Adipocyte (in vitro differentiated cells): ENCODE data around the gene RAMP2.
A peak's percentile ranks its signal among the peaks of the same experiment; 100 is the strongest.

ENCODE experiments used
- DNase-seq: peaks from one replicate; pipeline ENCODE4 v3.0.0-alpha.2; 2015; ENCODE audit warnings: low read depth
- H3K27me3 ChIP-seq: replicated peaks from 2 replicates; pipeline ENCODE4 v1.7.0; 2013; ENCODE audit warnings: mild to moderate bottlenecking, low read length, moderate library complexity; ENCODE audit not compliant: control insufficient read depth, insufficient read depth
- H3K36me3 ChIP-seq: 2 replicates; pipeline ENCODE4 v1.7.0; 2013; ENCODE audit warnings: low read length, mild to moderate bottlenecking, moderate library complexity; ENCODE audit not compliant: control insufficient read depth, insufficient read depth, severe bottlenecking
- H3K4me1 ChIP-seq: 2 replicates; pipeline ENCODE4 v1.7.0; 2013; ENCODE audit warnings: mild to moderate bottlenecking, low read length, moderate library complexity; ENCODE audit not compliant: control insufficient read depth, insufficient read depth
- H3K4me3 ChIP-seq: 2 replicates; pipeline ENCODE4 v1.7.0; 2013; ENCODE audit warnings: mild to moderate bottlenecking, low read length, moderate library complexity
- H3K9ac ChIP-seq: 2 replicates; pipeline ENCODE4 v1.7.0; 2013; ENCODE audit warnings: mild to moderate bottlenecking, low read length, moderate library complexity
- H3K9me3 ChIP-seq: 2 replicates; pipeline ENCODE4 v1.7.0; 2013; ENCODE audit warnings: mild to moderate bottlenecking, low read length, moderate library complexity; ENCODE audit not compliant: control insufficient read depth

Gene RAMP2

DNA sequence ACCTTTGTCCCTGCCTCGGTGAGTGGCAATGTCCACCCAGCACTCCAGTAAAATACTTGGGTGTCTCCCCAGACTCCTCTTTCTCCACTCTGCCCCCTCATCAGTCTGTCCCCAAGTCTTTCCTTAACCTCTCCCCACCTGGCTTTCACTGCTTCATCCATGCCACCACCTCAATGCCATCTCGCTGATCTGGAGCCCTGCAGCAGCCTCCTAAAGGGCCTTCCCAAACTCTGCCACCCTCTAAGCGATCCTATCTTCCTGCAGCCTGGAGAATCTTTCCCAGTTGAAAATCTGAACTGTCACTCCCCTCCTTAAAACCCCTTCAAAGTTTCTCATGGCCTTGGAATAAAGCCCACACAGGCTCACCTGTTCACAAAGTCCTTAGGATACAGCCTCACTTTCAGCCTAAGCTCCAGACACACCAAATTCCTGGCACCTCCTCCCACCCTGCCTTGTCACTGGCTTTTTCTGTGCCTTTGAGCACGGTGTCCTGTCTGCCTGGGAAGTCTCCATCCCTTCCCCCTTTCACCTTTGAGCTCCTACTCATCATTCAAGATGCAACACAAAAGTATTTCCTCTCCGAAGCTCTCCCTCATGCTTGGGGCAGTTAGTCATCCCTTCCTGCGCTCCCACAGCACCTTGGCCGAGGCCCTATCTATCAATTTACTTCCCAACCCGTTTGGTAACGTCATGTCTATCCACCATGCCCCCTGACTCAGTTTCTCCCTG lies 22.2 kb downstream of the RAMP2 start:
- DNase-seq = peak; percentile 22
- H3K4me3 ChIP-seq = peak overlapping the region; percentile 40
- peaks cover 42% of the 10 kb centered on the region for H3K4me1 ChIP-seq
- peaks cover 5% of the 10 kb centered on the region for H3K27me3 ChIP-seq
- H3K36me3 ChIP-seq = peaks cover 16% of the 10 kb centered on the region
- no peak overlapping the region for H3K9ac ChIP-seq
- H3K9me3 ChIP-seq = no peaks in the 10 kb centered on the region

DNA sequence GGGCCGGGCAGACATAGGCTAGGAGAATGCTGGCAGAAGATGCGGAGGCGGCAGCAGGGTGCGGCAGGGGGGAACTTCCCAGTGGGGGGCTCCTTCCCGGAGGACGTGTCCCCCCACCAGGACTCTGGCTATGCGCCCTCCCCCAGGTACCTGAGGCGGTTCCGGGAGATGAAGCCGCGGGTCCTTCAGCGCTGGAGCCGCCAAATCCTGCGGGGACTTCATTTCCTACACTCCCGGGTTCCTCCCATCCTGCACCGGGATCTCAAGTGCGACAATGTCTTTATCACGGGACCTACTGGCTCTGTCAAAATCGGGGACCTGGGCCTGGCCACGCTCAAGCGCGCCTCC lies 22.7 kb downstream of the RAMP2 start:
- Histone ChIP-seq H3K9me3 (no peaks in the 10 kb centered on the region), H3K4me1 (peaks cover 42% of the 10 kb centered on the region), H3K36me3 (peaks cover 11% of the 10 kb centered on the region), H3K27me3 (peaks cover 5% of the 10 kb centered on the region), H3K4me3 (no peak overlapping the region), H3K9ac (no peak overlapping the region)
- no peak for DNase-seq

DNA sequence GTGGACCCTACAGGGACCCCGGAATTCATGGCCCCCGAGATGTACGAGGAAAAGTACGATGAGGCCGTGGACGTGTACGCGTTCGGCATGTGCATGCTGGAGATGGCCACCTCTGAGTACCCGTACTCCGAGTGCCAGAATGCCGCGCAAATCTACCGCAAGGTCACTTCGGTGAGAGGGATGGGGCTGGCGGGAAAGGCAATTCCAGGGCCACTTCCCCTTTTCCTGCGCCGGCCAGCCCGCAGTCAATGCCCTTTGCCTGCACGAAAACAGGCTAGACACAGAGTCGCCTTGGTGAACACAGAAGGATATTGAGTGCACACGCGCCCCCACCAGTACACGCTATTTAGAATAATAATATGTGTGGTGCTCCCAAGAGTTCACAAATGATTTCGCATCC lies 23.4 kb downstream of the RAMP2 start:
- H3K36me3 ChIP-seq = peaks cover 4% of the 10 kb centered on the region
- no peak overlapping the region for H3K4me3 ChIP-seq
- H3K27me3 ChIP-seq = peaks cover 5% of the 10 kb centered on the region
- no peak overlapping the region for H3K9ac ChIP-seq
- H3K4me1 ChIP-seq = peaks cover 42% of the 10 kb centered on the region
- H3K9me3 ChIP-seq = no peaks in the 10 kb centered on the region
- no peak for DNase-seq

DNA sequence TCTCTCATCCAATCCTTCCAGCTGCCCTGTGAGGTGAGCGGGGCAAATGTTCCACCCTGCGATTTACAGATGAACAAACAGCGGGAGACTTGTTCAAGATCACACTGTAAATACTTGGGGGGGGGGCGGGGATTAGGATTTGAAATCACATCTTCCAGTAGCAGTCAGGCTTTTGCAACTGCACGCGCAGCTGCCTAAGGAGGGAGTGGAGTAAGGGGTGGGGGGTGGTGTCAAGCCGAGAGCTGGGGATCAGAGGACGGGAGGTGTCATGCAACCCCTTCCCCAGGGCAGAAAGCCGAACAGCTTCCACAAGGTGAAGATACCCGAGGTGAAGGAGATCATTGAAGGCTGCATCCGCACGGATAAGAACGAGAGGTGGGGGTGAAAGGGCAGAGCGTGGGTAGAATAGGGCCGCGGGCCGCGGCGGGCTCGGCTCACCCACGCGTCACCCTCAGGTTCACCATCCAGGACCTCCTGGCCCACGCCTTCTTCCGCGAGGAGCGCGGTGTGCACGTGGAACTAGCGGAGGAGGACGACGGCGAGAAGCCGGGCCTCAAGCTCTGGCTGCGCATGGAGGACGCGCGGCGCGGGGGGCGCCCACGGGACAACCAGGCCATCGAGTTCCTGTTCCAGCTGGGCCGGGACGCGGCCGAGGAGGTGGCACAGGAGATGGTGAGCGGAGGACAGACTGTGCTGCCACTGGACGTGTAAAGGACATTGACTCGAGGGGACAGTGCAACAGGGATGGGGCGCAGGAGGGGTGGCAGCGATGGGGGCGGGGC lies 24.0 kb downstream of the RAMP2 start:
- no peak for DNase-seq
- Histone ChIP-seq H3K27me3 (peaks cover 5% of the 10 kb centered on the region), H3K4me1 (peaks cover 39% of the 10 kb centered on the region), H3K4me3 (no peak overlapping the region), H3K9ac (no peak overlapping the region), H3K36me3 (no peaks in the 10 kb centered on the region), H3K9me3 (no peaks in the 10 kb centered on the region)

DNA sequence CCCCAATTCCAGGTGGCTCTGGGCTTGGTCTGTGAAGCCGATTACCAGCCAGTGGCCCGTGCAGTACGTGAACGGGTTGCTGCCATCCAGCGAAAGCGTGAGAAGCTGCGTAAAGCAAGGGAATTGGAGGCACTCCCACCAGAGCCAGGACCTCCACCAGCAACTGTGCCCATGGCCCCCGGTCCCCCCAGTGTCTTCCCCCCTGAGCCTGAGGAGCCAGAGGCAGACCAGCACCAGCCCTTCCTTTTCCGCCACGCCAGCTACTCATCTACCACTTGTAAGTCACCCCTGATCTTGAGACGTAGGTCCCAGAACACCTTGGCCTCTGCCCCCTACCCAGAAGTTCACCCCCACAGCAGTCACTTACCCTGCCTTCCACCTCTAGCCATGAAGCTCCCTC lies 26.2 kb downstream of the RAMP2 start:
- Histone ChIP-seq H3K9ac (no peak overlapping the region), H3K27me3 (peaks cover 5% of the 10 kb centered on the region), H3K4me1 (peaks cover 28% of the 10 kb centered on the region), H3K4me3 (no peak overlapping the region), H3K9me3 (no peaks in the 10 kb centered on the region), H3K36me3 (no peaks in the 10 kb centered on the region)
- no peak for DNase-seq

DNA sequence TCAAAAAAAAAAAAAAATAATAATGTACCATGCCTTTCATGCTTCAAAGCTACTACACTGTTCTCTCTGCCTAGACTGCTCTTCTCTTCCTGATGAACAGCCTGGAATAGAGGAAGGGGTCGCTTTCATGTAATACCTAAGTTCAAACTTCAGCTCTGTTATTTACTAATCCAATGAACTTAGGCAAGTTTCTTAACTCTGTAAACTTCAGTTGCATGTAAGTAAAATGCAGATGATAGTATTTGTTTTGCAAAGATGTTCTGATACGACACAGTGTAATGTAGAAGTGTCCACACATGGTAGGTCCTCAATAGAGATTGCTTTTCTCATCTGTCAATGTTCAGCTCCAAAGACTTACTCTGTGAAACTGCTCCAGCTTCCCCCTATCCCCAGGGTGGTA lies 30.9 kb downstream of the RAMP2 start:
- Histone ChIP-seq H3K9me3 (no peaks in the 10 kb centered on the region), H3K4me1 (peaks cover 12% of the 10 kb centered on the region), H3K9ac (no peak overlapping the region), H3K36me3 (peaks cover 3% of the 10 kb centered on the region), H3K27me3 (no peaks in the 10 kb centered on the region), H3K4me3 (no peak overlapping the region)
- DNase-seq = no peak

DNA sequence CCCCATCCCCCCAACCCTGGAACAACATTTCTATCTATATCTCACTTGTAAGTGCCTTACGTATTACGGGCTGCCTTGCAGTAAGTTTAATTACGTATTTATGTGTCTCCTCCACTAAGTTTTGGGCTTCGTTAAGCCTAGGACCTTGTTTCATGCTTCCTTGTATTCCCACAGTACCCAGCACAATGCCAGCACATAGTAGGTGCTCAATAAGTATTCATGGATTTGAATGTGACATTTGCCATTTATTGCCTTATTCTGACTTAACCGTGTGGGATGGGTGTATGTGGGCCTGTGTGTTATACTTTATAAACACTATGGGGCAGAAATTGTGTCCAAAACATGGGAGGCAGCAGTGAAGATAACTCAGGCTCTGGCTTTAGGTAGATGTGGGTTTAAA lies 31.5 kb downstream of the RAMP2 start:
- Histone ChIP-seq H3K9ac (no peak overlapping the region), H3K36me3 (peaks cover 3% of the 10 kb centered on the region), H3K4me3 (no peak overlapping the region), H3K9me3 (no peaks in the 10 kb centered on the region), H3K27me3 (no peaks in the 10 kb centered on the region), H3K4me1 (peaks cover 18% of the 10 kb centered on the region)
- no peak for DNase-seq

DNA sequence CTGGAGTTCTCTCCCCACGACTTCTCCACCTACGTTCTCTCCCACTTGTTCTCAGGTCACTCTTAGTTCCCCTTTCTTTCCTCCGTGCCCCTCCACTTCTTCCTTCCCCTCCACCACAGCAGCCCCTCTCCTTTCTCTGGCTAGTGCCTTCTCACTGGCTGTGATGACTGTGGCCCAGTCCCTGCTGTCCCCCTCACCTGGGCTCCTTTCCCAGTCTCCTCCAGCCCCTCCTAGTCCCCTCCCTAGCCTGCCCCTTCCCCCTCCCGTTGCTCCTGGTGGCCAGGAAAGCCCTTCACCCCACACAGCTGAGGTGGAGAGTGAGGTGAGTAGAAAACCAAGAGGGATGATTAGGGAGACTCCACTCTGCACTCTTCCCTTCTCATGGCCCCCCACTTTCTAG lies 34.0 kb downstream of the RAMP2 start:
- peaks cover 27% of the 10 kb centered on the region for H3K4me1 ChIP-seq
- no peaks in the 10 kb centered on the region for H3K9me3 ChIP-seq
- peaks cover 3% of the 10 kb centered on the region for H3K36me3 ChIP-seq
- no peaks in the 10 kb centered on the region for H3K27me3 ChIP-seq
- no peak overlapping the region for H3K9ac ChIP-seq
- DNase-seq = no peak
- no peak overlapping the region for H3K4me3 ChIP-seq

DNA sequence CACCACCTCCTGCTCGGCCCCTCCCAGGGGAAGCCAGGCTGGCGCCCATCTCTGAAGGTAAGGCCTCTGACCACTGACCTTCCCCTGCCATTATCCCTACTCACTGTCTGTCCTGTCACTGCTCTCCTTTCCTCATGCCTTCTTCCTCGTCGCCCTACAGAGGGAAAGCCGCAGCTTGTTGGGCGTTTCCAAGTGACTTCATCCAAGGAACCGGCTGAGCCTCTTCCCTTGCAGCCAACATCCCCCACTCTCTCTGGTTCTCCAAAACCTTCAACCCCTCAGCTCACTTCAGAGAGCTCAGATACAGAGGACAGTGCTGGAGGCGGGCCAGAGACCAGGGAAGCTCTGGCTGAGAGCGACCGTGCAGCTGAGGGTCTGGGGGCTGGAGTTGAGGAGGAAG lies 34.4 kb downstream of the RAMP2 start:
- H3K9me3 ChIP-seq = no peaks in the 10 kb centered on the region
- H3K4me1 ChIP-seq = peaks cover 27% of the 10 kb centered on the region

DNA sequence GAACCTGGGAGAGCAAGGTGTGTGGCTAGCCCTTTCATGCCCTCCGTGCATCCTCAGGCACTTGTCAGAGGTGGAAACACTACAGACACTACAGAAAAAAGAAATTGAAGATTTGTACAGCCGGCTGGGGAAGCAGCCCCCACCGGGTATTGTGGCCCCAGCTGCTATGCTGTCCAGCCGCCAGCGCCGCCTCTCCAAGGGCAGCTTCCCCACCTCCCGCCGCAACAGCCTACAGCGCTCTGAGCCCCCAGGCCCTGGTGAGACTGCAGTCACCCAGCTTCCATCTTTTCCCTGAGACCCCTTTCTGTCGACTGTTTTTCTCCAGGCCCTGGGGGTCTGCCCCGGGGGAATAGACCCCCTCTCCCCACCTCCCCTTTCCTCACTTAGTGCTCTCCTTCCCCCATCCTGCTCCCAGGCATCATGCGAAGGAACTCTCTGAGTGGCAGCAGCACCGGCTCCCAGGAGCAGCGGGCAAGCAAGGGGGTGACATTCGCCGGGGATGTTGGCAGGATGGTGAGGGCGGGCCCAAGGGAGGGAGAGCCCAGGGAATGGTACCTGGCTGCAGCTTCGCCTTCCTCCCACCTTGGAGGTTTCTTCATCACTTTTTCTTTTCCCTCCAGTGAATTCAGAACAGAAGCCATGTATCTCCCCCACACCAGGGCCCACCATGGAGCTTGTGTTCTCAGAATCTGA lies 35.2 kb downstream of the RAMP2 start:
- DNase-seq = no peak
- Histone ChIP-seq H3K4me1 (peaks cover 27% of the 10 kb centered on the region), H3K9me3 (no peaks in the 10 kb centered on the region), H3K27me3 (no peaks in the 10 kb centered on the region), H3K4me3 (no peak overlapping the region), H3K9ac (no peak overlapping the region), H3K36me3 (peaks cover 3% of the 10 kb centered on the region)

More for the DNA sequence above, 34.4 kb downstream of the RAMP2 start:
- Histone ChIP-seq H3K36me3 (peaks cover 3% of the 10 kb centered on the region), H3K27me3 (no peaks in the 10 kb centered on the region), H3K4me3 (no peak overlapping the region), H3K9ac (no peak overlapping the region)
- DNase-seq = no peak
